K562 (cell line): ENCODE results near the gene CFD. TPM values are rescaled to one million over a fixed set of nuclear protein-coding genes. Genes with fewer than 3 reads are reported as not detected.
A peak's percentile ranks its signal among the peaks of the same experiment; 100 is the strongest.

Experiments used
- MIER1 ChIP-seq: fragments of 450-650 bp; IDR thresholded peaks from 2 replicates; pipeline ENCODE4 v1.6.1; 2016; ENCODE audit warnings: antibody characterized with exemption, mild to moderate bottlenecking, low read depth
- PTBP1 ChIP-seq: fragments of 200-400 bp; formaldehyde crosslinking; IDR thresholded peaks from 2 replicates; pipeline ENCODE4 v1.6.1; 2017; ENCODE audit warnings: low read depth, low read length
- XRCC3 ChIP-seq: fragments of 450-650 bp; IDR thresholded peaks from 2 replicates; pipeline ENCODE4 v1.6.1; 2017; ENCODE audit warnings: mild to moderate bottlenecking, moderate library complexity
- ZNF121 ChIP-seq: sonication (generic); formaldehyde crosslinking; conservative IDR thresholded peaks from 2 replicates; pipeline ENCODE4 v1.8.0; 2022; ENCODE audit warnings: missing genetic modification reagents
- polyA plus RNA-seq, 8 experiments: library from polyadenylated mRNA; depleted of rRNA in 4 of 8; stranded (reverse) in 5 of 8; unstranded in 3 of 8; fragments of >200 nt; fragmentation: Nextera tagmentation in 2 of 8; fragmentation: Illumina TruSeq in 1 of 8; extraction: Ambion mirVana in 2 of 8; extraction: Trizol in 1 of 8; gene quantifications; 2 replicates each; pipeline versions ENCODE4 v1.2.1 to v1.2.3, GENCODE V29; 2011 to 2014; ENCODE audit warnings: inconsistent platforms in 1 of 8, missing spikeins in 1 of 8
- total RNA-seq, 7 experiments: library from RNA; depleted of rRNA in 6 of 7; stranded (reverse); fragments of >200 nt in 6 of 7; fragmentation: Illumina TruSeq in 2 of 7; extraction: Trizol in 2 of 7; gene quantifications; 2 replicates each; pipeline versions ENCODE4 v1.2.1 to v1.2.3, GENCODE V29; 2011 to 2021; ENCODE audit warnings: low replicate concordance in 1 of 7
- TF ChIP-seq, protein P1 (sequence below): sonication (generic); formaldehyde crosslinking; IDR thresholded peaks from 2 replicates; pipeline ENCODE4 v1.8.0; 2023; ENCODE audit warnings: missing genetic modification reagents, mild to moderate bottlenecking, borderline replicate concordance

Gene CFD
- total and polyA plus RNA-seq, 9 of the 15 experiments (the other 6 are each of a cell fraction or from before 2014, with no cell fraction given), result 0.52 to 59.4 (median 7.6) TPM

DNA sequence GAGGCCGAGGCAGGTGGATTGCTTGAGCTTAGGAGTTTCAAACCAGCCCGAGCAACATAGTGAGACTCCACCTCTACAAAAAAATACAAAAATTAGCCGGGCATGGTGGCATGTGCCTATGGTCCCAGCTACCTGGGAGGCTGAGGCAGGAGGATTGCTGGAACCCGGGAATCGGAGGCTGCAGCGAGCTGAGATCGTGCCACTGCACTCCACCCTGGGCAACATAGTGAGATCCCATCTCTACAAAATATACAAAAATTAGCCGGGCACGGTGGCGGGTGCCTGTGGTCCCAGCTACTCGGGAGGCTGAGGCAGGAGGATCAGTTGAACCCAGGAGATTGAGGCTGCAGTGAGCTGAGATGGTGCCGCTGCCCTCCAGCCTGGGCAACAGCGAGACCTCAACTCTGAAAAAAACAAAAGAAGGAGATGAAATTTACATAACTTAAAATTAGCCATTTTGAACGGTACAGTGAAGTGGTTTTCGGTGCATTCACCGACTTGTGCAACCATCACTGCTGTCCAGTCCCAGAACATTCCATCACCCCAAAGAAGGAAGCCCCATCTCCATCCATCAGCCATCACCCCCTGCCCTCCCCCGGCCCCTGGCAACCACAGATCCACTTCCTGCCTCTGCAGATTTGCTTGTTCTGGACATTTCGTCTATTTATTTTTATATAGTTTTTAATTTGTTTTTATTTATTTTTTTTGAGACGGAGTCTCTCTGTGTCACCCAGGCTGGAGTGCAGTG is 33.4 kb upstream of the CFD start (continued):
- TF ChIP-seq, protein P1, sequence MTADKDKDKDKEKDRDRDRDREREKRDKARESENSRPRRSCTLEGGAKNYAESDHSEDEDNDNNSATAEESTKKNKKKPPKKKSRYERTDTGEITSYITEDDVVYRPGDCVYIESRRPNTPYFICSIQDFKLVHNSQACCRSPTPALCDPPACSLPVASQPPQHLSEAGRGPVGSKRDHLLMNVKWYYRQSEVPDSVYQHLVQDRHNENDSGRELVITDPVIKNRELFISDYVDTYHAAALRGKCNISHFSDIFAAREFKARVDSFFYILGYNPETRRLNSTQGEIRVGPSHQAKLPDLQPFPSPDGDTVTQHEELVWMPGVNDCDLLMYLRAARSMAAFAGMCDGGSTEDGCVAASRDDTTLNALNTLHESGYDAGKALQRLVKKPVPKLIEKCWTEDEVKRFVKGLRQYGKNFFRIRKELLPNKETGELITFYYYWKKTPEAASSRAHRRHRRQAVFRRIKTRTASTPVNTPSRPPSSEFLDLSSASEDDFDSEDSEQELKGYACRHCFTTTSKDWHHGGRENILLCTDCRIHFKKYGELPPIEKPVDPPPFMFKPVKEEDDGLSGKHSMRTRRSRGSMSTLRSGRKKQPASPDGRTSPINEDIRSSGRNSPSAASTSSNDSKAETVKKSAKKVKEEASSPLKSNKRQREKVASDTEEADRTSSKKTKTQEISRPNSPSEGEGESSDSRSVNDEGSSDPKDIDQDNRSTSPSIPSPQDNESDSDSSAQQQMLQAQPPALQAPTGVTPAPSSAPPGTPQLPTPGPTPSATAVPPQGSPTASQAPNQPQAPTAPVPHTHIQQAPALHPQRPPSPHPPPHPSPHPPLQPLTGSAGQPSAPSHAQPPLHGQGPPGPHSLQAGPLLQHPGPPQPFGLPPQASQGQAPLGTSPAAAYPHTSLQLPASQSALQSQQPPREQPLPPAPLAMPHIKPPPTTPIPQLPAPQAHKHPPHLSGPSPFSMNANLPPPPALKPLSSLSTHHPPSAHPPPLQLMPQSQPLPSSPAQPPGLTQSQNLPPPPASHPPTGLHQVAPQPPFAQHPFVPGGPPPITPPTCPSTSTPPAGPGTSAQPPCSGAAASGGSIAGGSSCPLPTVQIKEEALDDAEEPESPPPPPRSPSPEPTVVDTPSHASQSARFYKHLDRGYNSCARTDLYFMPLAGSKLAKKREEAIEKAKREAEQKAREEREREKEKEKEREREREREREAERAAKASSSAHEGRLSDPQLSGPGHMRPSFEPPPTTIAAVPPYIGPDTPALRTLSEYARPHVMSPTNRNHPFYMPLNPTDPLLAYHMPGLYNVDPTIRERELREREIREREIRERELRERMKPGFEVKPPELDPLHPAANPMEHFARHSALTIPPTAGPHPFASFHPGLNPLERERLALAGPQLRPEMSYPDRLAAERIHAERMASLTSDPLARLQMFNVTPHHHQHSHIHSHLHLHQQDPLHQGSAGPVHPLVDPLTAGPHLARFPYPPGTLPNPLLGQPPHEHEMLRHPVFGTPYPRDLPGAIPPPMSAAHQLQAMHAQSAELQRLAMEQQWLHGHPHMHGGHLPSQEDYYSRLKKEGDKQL (CRISPR knock-in tag), result no peak
- peak; percentile 96 for TF ChIP-seq ZNF121
- TF ChIP-seq XRCC3, result no peak
- TF ChIP-seq MIER1, result no peak
- TF ChIP-seq PTBP1, result no peak
